ENCODE measurements around the gene CNTN3.

CNTN3 gene

GRCh38 chr3:74640211-74640610 lies 25.8 kb upstream of the CNTN3 start:
- no peaks in the 10 kb centered on the region for H3K36me3 ChIP-seq (ENCODE audit: control insufficient read depth in 2 of 2, insufficient read depth in 1 of 2, low read length in 2 of 2)
- CTCF ChIA-PET: no interaction called here
- TF ChIP-seq ZNF785 (tag by site-specific recombination; IDR thresholded peaks at IDR 0.05) (no peak), ZNF23 (tag by site-specific recombination; IDR thresholded peaks at IDR 0.05; ENCODE audit: borderline replicate concordance) (no peak), ZNF19 (tag by site-specific recombination; IDR thresholded peaks at IDR 0.05; ENCODE audit: low read depth) (no peak), KLF9 (tag by site-specific recombination; IDR thresholded peaks at IDR 0.05; ENCODE audit: low read depth) (no peak), PRDM2 (tag by site-specific recombination; IDR thresholded peaks at IDR 0.05; ENCODE audit: borderline replicate concordance) (no peak), INSM2 (tag by site-specific recombination; IDR thresholded peaks at IDR 0.05) (no peak)
- TF ChIP-seq, protein P1, sequence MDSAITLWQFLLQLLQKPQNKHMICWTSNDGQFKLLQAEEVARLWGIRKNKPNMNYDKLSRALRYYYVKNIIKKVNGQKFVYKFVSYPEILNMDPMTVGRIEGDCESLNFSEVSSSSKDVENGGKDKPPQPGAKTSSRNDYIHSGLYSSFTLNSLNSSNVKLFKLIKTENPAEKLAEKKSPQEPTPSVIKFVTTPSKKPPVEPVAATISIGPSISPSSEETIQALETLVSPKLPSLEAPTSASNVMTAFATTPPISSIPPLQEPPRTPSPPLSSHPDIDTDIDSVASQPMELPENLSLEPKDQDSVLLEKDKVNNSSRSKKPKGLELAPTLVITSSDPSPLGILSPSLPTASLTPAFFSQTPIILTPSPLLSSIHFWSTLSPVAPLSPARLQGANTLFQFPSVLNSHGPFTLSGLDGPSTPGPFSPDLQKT (IDR thresholded peaks at IDR 0.05; ENCODE audit: borderline replicate concordance, low read depth, low read length): no peak
- H3K4me3 ChIP-seq (ENCODE audit: low read depth, low read length): no peak overlapping the region
- POLR2A ChIA-PET: no interaction called here
- H3K4me1 ChIP-seq (ENCODE audit: control insufficient read depth, insufficient read depth, low read length): no peaks in the 10 kb centered on the region
- H3K27ac ChIP-seq (ENCODE audit: extremely low read depth, low read depth, low read length): no peak overlapping the region
- H3K9me3 ChIP-seq (ENCODE audit: control insufficient read depth, insufficient read depth, low read depth, low read length): no peaks in the 10 kb centered on the region

- no peaks in the 10 kb centered on the region for H3K36me3 ChIP-seq (ENCODE audit: control insufficient read depth in 2 of 2, insufficient read depth in 1 of 2, low read length in 2 of 2)
- POLR2A ChIA-PET: no interaction called here
- CTCF ChIA-PET: no interaction called here
- H3K27ac ChIP-seq (ENCODE audit: extremely low read depth, low read depth, low read length): no peak overlapping the region
- no peaks in the 10 kb centered on the region for H3K4me1 ChIP-seq (ENCODE audit: control insufficient read depth, insufficient read depth, low read length)
- no peaks in the 10 kb centered on the region for H3K9me3 ChIP-seq (ENCODE audit: control insufficient read depth, insufficient read depth, low read depth, low read length)
- TF ChIP-seq ZNF623 (tag by site-specific recombination; IDR thresholded peaks at IDR 0.05) (no peak), ZNF639 (tag by site-specific recombination; IDR thresholded peaks at IDR 0.05) (no peak), ZNF174 (tag by site-specific recombination; IDR thresholded peaks at IDR 0.05) (no peak), ZNF112 (tag by site-specific recombination; IDR thresholded peaks at IDR 0.05) (no peak), GLIS2 (tag by site-specific recombination; IDR thresholded peaks at IDR 0.05) (no peak), ZNF2 (tag by site-specific recombination; IDR thresholded peaks at IDR 0.05) (no peak), ZFP37 (tag by site-specific recombination; IDR thresholded peaks at IDR 0.05) (no peak), ZFP69B (tag by site-specific recombination; IDR thresholded peaks at IDR 0.05) (no peak), ZNF707 (tag by site-specific recombination; IDR thresholded peaks at IDR 0.05) (no peak)
- TF ChIP-seq, protein P2, sequence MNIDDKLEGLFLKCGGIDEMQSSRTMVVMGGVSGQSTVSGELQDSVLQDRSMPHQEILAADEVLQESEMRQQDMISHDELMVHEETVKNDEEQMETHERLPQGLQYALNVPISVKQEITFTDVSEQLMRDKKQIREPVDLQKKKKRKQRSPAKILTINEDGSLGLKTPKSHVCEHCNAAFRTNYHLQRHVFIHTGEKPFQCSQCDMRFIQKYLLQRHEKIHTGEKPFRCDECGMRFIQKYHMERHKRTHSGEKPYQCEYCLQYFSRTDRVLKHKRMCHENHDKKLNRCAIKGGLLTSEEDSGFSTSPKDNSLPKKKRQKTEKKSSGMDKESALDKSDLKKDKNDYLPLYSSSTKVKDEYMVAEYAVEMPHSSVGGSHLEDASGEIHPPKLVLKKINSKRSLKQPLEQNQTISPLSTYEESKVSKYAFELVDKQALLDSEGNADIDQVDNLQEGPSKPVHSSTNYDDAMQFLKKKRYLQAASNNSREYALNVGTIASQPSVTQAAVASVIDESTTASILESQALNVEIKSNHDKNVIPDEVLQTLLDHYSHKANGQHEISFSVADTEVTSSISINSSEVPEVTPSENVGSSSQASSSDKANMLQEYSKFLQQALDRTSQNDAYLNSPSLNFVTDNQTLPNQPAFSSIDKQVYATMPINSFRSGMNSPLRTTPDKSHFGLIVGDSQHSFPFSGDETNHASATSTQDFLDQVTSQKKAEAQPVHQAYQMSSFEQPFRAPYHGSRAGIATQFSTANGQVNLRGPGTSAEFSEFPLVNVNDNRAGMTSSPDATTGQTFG (tag by site-specific recombination; IDR thresholded peaks at IDR 0.05; ENCODE audit: borderline replicate concordance): no peak
- no peak overlapping the region for H3K4me3 ChIP-seq (ENCODE audit: low read depth, low read length)
Observed at GRCh38 chr3:74639681-74640080, 25.2 kb upstream of the CNTN3 start.
